HG03066 (cell line): ENCODE measurements around the gene RUVBL2.

Source experiments
- ATAC-seq: cut with Tn5 transposase; IDR thresholded peaks from one replicate; pipeline ENCODE4 v1.9.1; 2021; ENCODE audit warnings: low read depth; ENCODE audit not compliant: unreplicated experiment

The RUVBL2 gene

GRCh38 chr19:48963371-48964204, 30.1 kb upstream of the RUVBL2 start:
- no peak for ATAC-seq

- ATAC-seq = no peak
These were observed 29.3 kb upstream of the RUVBL2 start for GRCh38 chr19:48964205-48965039.

- peak; percentile 47 for ATAC-seq
These were observed 28.5 kb upstream of the RUVBL2 start, which contains the start of gene FTL for GRCh38 chr19:48965040-48965805. Gene FTL (plus strand): TSS chr19:48965309. CDS start chr19:48965508, 199 bp downstream.

- ATAC-seq = peak; percentile 21
These were observed 27.7 kb upstream of the RUVBL2 start for GRCh38 chr19:48965806-48966540.

- no peak for ATAC-seq
These were observed 26.9 kb upstream of the RUVBL2 start for GRCh38 chr19:48966541-48967345.

GRCh38 chr19:48967346-48968178, 26.1 kb upstream of the RUVBL2 start:
- no peak for ATAC-seq

- no peak for ATAC-seq
These were observed 25.5 kb upstream of the RUVBL2 start for GRCh38 chr19:48968179-48968661.

GRCh38 chr19:48968813-48969218, 24.9 kb upstream of the RUVBL2 start:
- no peak for ATAC-seq

- ATAC-seq = no peak
These were observed 24.2 kb upstream of the RUVBL2 start for GRCh38 chr19:48969276-48970138.

GRCh38 chr19:48970139-48970766, 23.4 kb upstream of the RUVBL2 start:
- ATAC-seq = no peak

- no peak for ATAC-seq
These were observed 22.7 kb upstream of the RUVBL2 start for GRCh38 chr19:48970923-48971395.

GRCh38 chr19:48975947-48976847, 17.5 kb upstream of the RUVBL2 start:
- ATAC-seq = no peak

GRCh38 chr19:48977061-48977460, 16.6 kb upstream of the RUVBL2 start:
- ATAC-seq = no peak

GRCh38 chr19:48982280-48982679, 11.4 kb upstream of the RUVBL2 start:
- no peak for ATAC-seq

- ATAC-seq = no peak
These were observed 8.0 kb upstream of the RUVBL2 start for GRCh38 chr19:48985711-48986110.

- no peak for ATAC-seq
These were observed 7.5 kb upstream of the RUVBL2 start for GRCh38 chr19:48986211-48986610.
